LNCAP (cell line): Measurements from ENCODE around the gene PAX5.

ENCODE experiments used
- CTCF ChIP-seq: fragments of 450-650 bp; IDR thresholded peaks from 2 replicates; pipeline ENCODE4 v1.5.1; 2017; ENCODE audit warnings: mild to moderate bottlenecking

Gene PAX5

GRCh38 chr9:36986468-36987408 lies 47.3 kb downstream of the PAX5 start:
- no peak for TF ChIP-seq CTCF

- TF ChIP-seq CTCF = no peak
Observed at GRCh38 chr9:36985769-36986467, 48.1 kb downstream of the PAX5 start.

- no peak for TF ChIP-seq CTCF
Observed at GRCh38 chr9:36985061-36985768, 48.9 kb downstream of the PAX5 start.

GRCh38 chr9:36980148-36980974 lies 53.7 kb downstream of the PAX5 start:
- TF ChIP-seq CTCF = no peak

GRCh38 chr9:36976371-36977030 lies 57.6 kb downstream of the PAX5 start:
- no peak for TF ChIP-seq CTCF

GRCh38 chr9:36974731-36975130 lies 59.3 kb downstream of the PAX5 start:
- TF ChIP-seq CTCF = no peak
